CD14-positive monocyte (primary cell): ENCODE data around the gene RYR2. TPM values are rescaled to one million over a fixed set of nuclear protein-coding genes. Genes with fewer than 3 reads are reported as not detected.

Experiments used
- DNase-seq, 3 donors: peaks; one replicate each; pipeline ENCODE4 v3.0.0-alpha.2; 2011 to 2022
- H2AFZ ChIP-seq: 2 replicates; pipeline ENCODE4 v1.6.0; 2012; ENCODE audit warnings: mild to moderate bottlenecking, low read depth, low read length, inconsistent platforms; ENCODE audit not compliant: insufficient read depth, poor library complexity, severe bottlenecking
- H3K27ac ChIP-seq, 2 donors: 1 replicate in 1 of 2; 2 replicates in 1 of 2; pipeline ENCODE4 v1.5.1; 2012 to 2013; ENCODE audit warnings: low read length in 2 of 2, control low read depth in 1 of 2, inconsistent platforms in 1 of 2, low read depth in 1 of 2, mild to moderate bottlenecking in 1 of 2
- H3K27me3 ChIP-seq, 2 donors: one replicate each; pipeline versions ENCODE4 v1.6.0 to v1.6.1; 2011 to 2013; ENCODE audit warnings: low read length in 2 of 2; ENCODE audit not compliant: control insufficient read depth in 2 of 2, insufficient read depth in 2 of 2
- H3K36me3 ChIP-seq, 2 donors: replicated peaks in 1 of 2; 1 replicate in 1 of 2; 2 replicates in 1 of 2; pipeline versions ENCODE4 v1.5.1 to v1.6.1; 2012 to 2013; ENCODE audit warnings: low read length in 2 of 2, control low read depth in 1 of 2, inconsistent platforms in 1 of 2, mild to moderate bottlenecking in 1 of 2; ENCODE audit not compliant: insufficient read depth in 2 of 2, control insufficient read depth in 1 of 2
- H3K4me1 ChIP-seq, 2 donors: 1 replicate in 1 of 2; 2 replicates in 1 of 2; pipeline versions ENCODE4 v1.5.1 to v1.6.1; 2012 to 2013; ENCODE audit warnings: low read length in 2 of 2, control low read depth in 1 of 2, inconsistent platforms in 1 of 2, mild to moderate bottlenecking in 1 of 2, moderate library complexity in 1 of 2; ENCODE audit not compliant: insufficient read depth in 2 of 2, control insufficient read depth in 1 of 2
- H3K4me2 ChIP-seq: replicated peaks from 2 replicates; pipeline ENCODE3; 2012; ENCODE audit warnings: low read length, moderate library complexity, mild to moderate bottlenecking; ENCODE audit not compliant: poor library complexity, severe bottlenecking; ENCODE audit errors: extremely low read depth
- H3K4me3 ChIP-seq, 3 experiments: fragments of 200-600 bp in 1 of 3; sonication (generic) in 1 of 3; replicated peaks in 1 of 3; 1 replicate in 2 of 3; 2 replicates in 1 of 3; pipeline ENCODE4 v1.5.1; 2011 to 2013; ENCODE audit warnings: low read length in 3 of 3, mild to moderate bottlenecking in 3 of 3, control low read depth in 2 of 3, low read depth in 2 of 3, inconsistent platforms in 1 of 3, moderate library complexity in 1 of 3
- H3K79me2 ChIP-seq: 2 replicates; pipeline ENCODE4 v1.6.0; 2012; ENCODE audit warnings: mild to moderate bottlenecking, control low read depth, inconsistent platforms, low read length, moderate library complexity; ENCODE audit not compliant: insufficient read depth
- H3K9ac ChIP-seq: 2 replicates; pipeline ENCODE4 v1.6.0; 2017; ENCODE audit warnings: low read length, mild to moderate bottlenecking; ENCODE audit not compliant: insufficient read depth, poor library complexity, severe bottlenecking
- H3K9me3 ChIP-seq, 2 donors: replicated peaks in 1 of 2; 1 replicate in 1 of 2; 2 replicates in 1 of 2; pipeline versions ENCODE4 v1.5.1 to v1.6.1; 2012 to 2013; ENCODE audit warnings: low read length in 2 of 2, control low read depth in 1 of 2; ENCODE audit not compliant: control insufficient read depth in 1 of 2, insufficient read depth in 1 of 2
- H4K20me1 ChIP-seq: 2 replicates; pipeline ENCODE4 v1.6.0; 2012; ENCODE audit warnings: mild to moderate bottlenecking, low read length, control low read depth, moderate library complexity; ENCODE audit not compliant: insufficient read depth
- H3K27ac Mint-ChIP-seq, 7 donors: one replicate each; pipeline ENCODE4 v1.8.0; 2020; ENCODE audit warnings: mild to moderate bottlenecking in 7 of 7, mixed read lengths in 7 of 7, moderate library complexity in 6 of 7, inconsistent platforms in 2 of 7
- H3K27me3 Mint-ChIP-seq, 3 donors: one replicate each; pipeline ENCODE4 v1.8.0; 2021 to 2022; ENCODE audit warnings: low read depth in 3 of 3, mild to moderate bottlenecking in 3 of 3, mixed read lengths in 3 of 3, moderate library complexity in 3 of 3, inconsistent platforms in 1 of 3
- H3K36me3 Mint-ChIP-seq, 2 donors: one replicate each; pipeline ENCODE4 v1.8.0; 2020; ENCODE audit warnings: mixed read lengths in 2 of 2, inconsistent platforms in 1 of 2, mild to moderate bottlenecking in 1 of 2
- H3K4me1 Mint-ChIP-seq: one replicate; pipeline ENCODE4 v1.8.0; 2020; ENCODE audit warnings: mild to moderate bottlenecking, mixed read lengths
- H3K4me3 Mint-ChIP-seq, 2 donors: one replicate each; pipeline ENCODE4 v1.8.0; 2020; ENCODE audit warnings: mild to moderate bottlenecking in 2 of 2, mixed read lengths in 2 of 2, moderate library complexity in 1 of 2
- H3K9me3 Mint-ChIP-seq, 7 donors: one replicate each; pipeline ENCODE4 v1.8.0; 2020 to 2022; ENCODE audit warnings: mixed read lengths in 7 of 7, mild to moderate bottlenecking in 6 of 7, moderate library complexity in 6 of 7, inconsistent platforms in 2 of 7
- WGBS: methylation state at CpG from one replicate; pipeline ENCODE4 v1.1.5; 2013; ENCODE audit warnings: missing lambda C conversion rate; ENCODE audit not compliant: insufficient coverage; 5-methylcytosine and 5-hydroxymethylcytosine counted together
- intact Hi-C, 2 donors: fragments of 100-400 bp; cut with micrococcal nuclease; formaldehyde crosslinking; loops; one replicate each; pipeline versions ENCODE4 v1.15.0 to v1.15.1; 2023
- polyA plus RNA-seq, 3 donors: library from polyadenylated mRNA; depleted of rRNA in 1 of 3; unstranded in 2 of 3; stranded (reverse) in 1 of 3; fragments of 300-500 nt in 2 of 3; fragments of >200 nt in 1 of 3; fragmentation: Illumina TruSeq in 2 of 3; gene quantifications; 1 replicate in 2 of 3; 2 replicates in 1 of 3; pipeline ENCODE4 v1.2.3, GENCODE V29; 2012 to 2021
- TF ChIP-seq, protein P1 (sequence below): fragments of 200-600 bp; IDR thresholded peaks from one replicate; pipeline ENCODE4 v1.8.0; 2022; ENCODE audit warnings: antibody characterized with exemption, mild to moderate bottlenecking

Gene RYR2
- polyA plus RNA-seq, 3 donors, result not detected

DNA sequence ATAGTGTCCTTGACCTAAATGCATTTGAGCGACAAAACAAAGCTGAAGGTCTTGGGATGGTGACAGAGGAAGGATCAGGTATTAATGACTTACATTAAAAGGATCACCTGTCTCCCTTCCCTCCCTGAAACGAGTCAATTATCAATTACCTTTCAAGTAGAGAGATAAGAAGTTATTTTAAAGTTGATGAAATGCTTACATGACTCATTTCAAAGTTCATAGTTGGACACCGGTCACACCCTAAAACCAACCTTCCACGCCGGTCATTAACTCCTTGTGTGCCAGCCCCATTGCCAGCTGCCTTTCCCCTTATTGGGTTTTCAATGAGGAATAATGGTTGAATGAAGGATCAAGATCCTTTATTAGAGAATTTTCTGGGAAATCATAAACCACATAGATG is 719.0 kb downstream of the RYR2 start:
- H3K27me3 Mint-ChIP-seq, result peaks cover 0 to 2% (median 0%) of the 10 kb centered on the region in 3 donors
- Histone ChIP-seq H3K9me3 (peaks cover 2% of the 10 kb centered on the region in 2 donors), H3K4me3 (no peak overlapping the region), H3K9ac (no peak overlapping the region), H4K20me1 (no peaks in the 10 kb centered on the region), H3K27me3 (no peaks in the 10 kb centered on the region), H3K79me2 (no peaks in the 10 kb centered on the region), H3K4me2 (no peak overlapping the region), H3K27ac (no peak overlapping the region), H3K4me1 (no peaks in the 10 kb centered on the region), H3K36me3 (no peaks in the 10 kb centered on the region), H2AFZ (no peak overlapping the region)
- WGBS, result no CpG with 5 or more reads among the region's 5 CpGs
- no peaks in the 10 kb centered on the region for H3K4me1 Mint-ChIP-seq
- peaks cover 0 to 3% (median 2%) of the 10 kb centered on the region in 7 donors for H3K9me3 Mint-ChIP-seq
- intact Hi-C loops, result no loop called here
- no peak overlapping the region for H3K4me3 Mint-ChIP-seq
- TF ChIP-seq, protein P1, sequence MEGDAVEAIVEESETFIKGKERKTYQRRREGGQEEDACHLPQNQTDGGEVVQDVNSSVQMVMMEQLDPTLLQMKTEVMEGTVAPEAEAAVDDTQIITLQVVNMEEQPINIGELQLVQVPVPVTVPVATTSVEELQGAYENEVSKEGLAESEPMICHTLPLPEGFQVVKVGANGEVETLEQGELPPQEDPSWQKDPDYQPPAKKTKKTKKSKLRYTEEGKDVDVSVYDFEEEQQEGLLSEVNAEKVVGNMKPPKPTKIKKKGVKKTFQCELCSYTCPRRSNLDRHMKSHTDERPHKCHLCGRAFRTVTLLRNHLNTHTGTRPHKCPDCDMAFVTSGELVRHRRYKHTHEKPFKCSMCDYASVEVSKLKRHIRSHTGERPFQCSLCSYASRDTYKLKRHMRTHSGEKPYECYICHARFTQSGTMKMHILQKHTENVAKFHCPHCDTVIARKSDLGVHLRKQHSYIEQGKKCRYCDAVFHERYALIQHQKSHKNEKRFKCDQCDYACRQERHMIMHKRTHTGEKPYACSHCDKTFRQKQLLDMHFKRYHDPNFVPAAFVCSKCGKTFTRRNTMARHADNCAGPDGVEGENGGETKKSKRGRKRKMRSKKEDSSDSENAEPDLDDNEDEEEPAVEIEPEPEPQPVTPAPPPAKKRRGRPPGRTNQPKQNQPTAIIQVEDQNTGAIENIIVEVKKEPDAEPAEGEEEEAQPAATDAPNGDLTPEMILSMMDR, result no peak
- DNase-seq, result no peak
- H3K36me3 Mint-ChIP-seq, result no peaks in the 10 kb centered on the region
- no peak overlapping the region for H3K27ac Mint-ChIP-seq

- intact Hi-C loops, result no loop called here
- WGBS, result 85% methylated on average over 7 of the region's 7 CpGs
- no peaks in the 10 kb centered on the region for H3K36me3 Mint-ChIP-seq
- H3K4me3 Mint-ChIP-seq, result no peak overlapping the region
- Histone ChIP-seq H4K20me1 (no peaks in the 10 kb centered on the region), H3K79me2 (no peaks in the 10 kb centered on the region), H3K9me3 (peaks cover 0 to 3% of the 10 kb centered on the region in 2 donors), H3K36me3 (no peaks in the 10 kb centered on the region), H3K4me2 (no peak overlapping the region), H2AFZ (no peak overlapping the region), H3K27ac (no peak overlapping the region), H3K4me3 (no peak overlapping the region), H3K27me3 (no peaks in the 10 kb centered on the region), H3K9ac (no peak overlapping the region), H3K4me1 (no peaks in the 10 kb centered on the region)
- no peak overlapping the region for H3K27ac Mint-ChIP-seq
- peaks cover 0 to 3% (median 2%) of the 10 kb centered on the region in 7 donors for H3K9me3 Mint-ChIP-seq
- no peak for DNase-seq
- TF ChIP-seq, protein P1, result no peak
- H3K27me3 Mint-ChIP-seq, result peaks cover 0 to 2% (median 0%) of the 10 kb centered on the region in 3 donors
- no peaks in the 10 kb centered on the region for H3K4me1 Mint-ChIP-seq
These were observed 721.2 kb downstream of the RYR2 start for GRCh38 chr1:237763137-237763536.
